H1 (cell line): ENCODE data around the gene SERINC4. TPM values are rescaled to one million over a fixed set of nuclear protein-coding genes. Genes with fewer than 3 reads are reported as not detected.
"Not testable (repeated sequence)": the region's sequence is repeated elsewhere in the genome, so short reads cannot be mapped to it uniquely, and the experiment has no call there.

ENCODE experiments used
- CTCF ChIA-PET: fragments of 300-600 bp; sonication (Branson Sonifier 250); formaldehyde crosslinking; loops from one replicate; lab custom pipeline; 2021; ENCODE audit not compliant: partially characterized antibody; lab: Charles Lee
- POLR2A ChIA-PET: fragments of 300-600 bp; sonication (Branson Sonifier 250); formaldehyde crosslinking; loops from one replicate; lab custom pipeline; 2021; ENCODE audit warnings: inconsistent platforms; ENCODE audit not compliant: partially characterized antibody; lab: Charles Lee
- DNase-seq, 2 experiments: peaks; one replicate each; pipeline versions ENCODE4 v3.0.0 to v3.0.0-alpha.2; 2010 to 2022; ENCODE audit warnings: low spot score in 2 of 2, low read depth in 1 of 2, mixed read lengths in 1 of 2
- FAIRE-seq: peaks from 2 replicates; lab custom pipeline; 2011; peaks lifted over from hg19 to GRCh38; lab: Jason Lieb, UNC
- H2AFZ ChIP-seq: 2 replicates; pipeline ENCODE4 v1.8.1; 2012; ENCODE audit warnings: low read length, inconsistent platforms
- H2AK5ac ChIP-seq: 2 replicates; pipeline ENCODE4 v1.6.1; 2013; ENCODE audit warnings: low read depth, low read length
- H2BK120ac ChIP-seq: replicated peaks from 2 replicates; pipeline ENCODE3; 2013; ENCODE audit warnings: low read depth, low read length, inconsistent platforms
- H2BK12ac ChIP-seq: 2 replicates; pipeline ENCODE4 v1.6.1; 2013; ENCODE audit warnings: low read depth, low read length
- H2BK15ac ChIP-seq: 2 replicates; pipeline ENCODE4 v1.6.1; 2013; ENCODE audit warnings: low read length
- H2BK20ac ChIP-seq: 2 replicates; pipeline ENCODE4 v1.6.1; 2013; ENCODE audit warnings: low read length
- H2BK5ac ChIP-seq: 2 replicates; pipeline ENCODE4 v1.6.1; 2013; ENCODE audit warnings: low read depth, low read length
- H3K14ac ChIP-seq: 2 replicates; pipeline ENCODE4 v1.6.1; 2013; ENCODE audit warnings: inconsistent platforms; ENCODE audit not compliant: insufficient read length
- H3K18ac ChIP-seq: 2 replicates; pipeline ENCODE4 v1.6.1; 2013; ENCODE audit warnings: low read length; ENCODE audit errors: extremely low read depth
- H3K23ac ChIP-seq: 2 replicates; pipeline ENCODE4 v1.6.1; 2013; ENCODE audit warnings: inconsistent platforms; ENCODE audit not compliant: insufficient read length
- H3K23me2 ChIP-seq: 2 replicates; pipeline ENCODE4 v1.6.1; 2013; ENCODE audit warnings: low read depth, low read length
- H3K27ac ChIP-seq: 2 replicates; pipeline ENCODE4 v1.6.1; 2011; ENCODE audit warnings: low read depth, low read length, inconsistent platforms
- H3K27me3 ChIP-seq, 4 experiments: replicated peaks in 1 of 4; 1 replicate in 1 of 4; 2 replicates in 3 of 4; pipeline versions ENCODE4 v1.6.1 to v1.8.1; 2011 to 2013; ENCODE audit warnings: low read length in 3 of 4, mild to moderate bottlenecking in 3 of 4, inconsistent platforms in 2 of 4, mixed read lengths in 2 of 4, moderate library complexity in 1 of 4; ENCODE audit not compliant: control insufficient read depth in 3 of 4, insufficient read depth in 3 of 4; ENCODE audit errors: extremely low read depth in 1 of 4
- H3K36me3 ChIP-seq, 4 experiments: 2 replicates each; pipeline versions ENCODE4 v1.6.1 to v1.8.1; 2011 to 2013; ENCODE audit warnings: mild to moderate bottlenecking in 4 of 4, low read length in 3 of 4, moderate library complexity in 2 of 4, control low read depth in 1 of 4, inconsistent platforms in 1 of 4; ENCODE audit not compliant: insufficient read depth in 4 of 4, control insufficient read depth in 2 of 4
- H3K4ac ChIP-seq: replicated peaks from 2 replicates; pipeline ENCODE3; 2013; ENCODE audit warnings: low read length, low read depth, mixed read lengths, inconsistent platforms; ENCODE audit not compliant: insufficient read length
- H3K4me1 ChIP-seq, 4 experiments: replicated peaks in 1 of 4; 1 replicate in 1 of 4; 2 replicates in 3 of 4; pipeline versions ENCODE4 v1.6.1 to v1.8.1; 2011 to 2013; ENCODE audit warnings: low read length in 3 of 4, inconsistent platforms in 2 of 4, mixed read lengths in 1 of 4; ENCODE audit not compliant: insufficient read depth in 4 of 4, control insufficient read depth in 3 of 4
- H3K4me2 ChIP-seq, 2 experiments: 2 replicates each; pipeline versions ENCODE4 v1.6.1 to v1.8.1; 2011 to 2013; ENCODE audit warnings: low read depth in 2 of 2, low read length in 2 of 2, control low read depth in 1 of 2, inconsistent platforms in 1 of 2, mild to moderate bottlenecking in 1 of 2; ENCODE audit not compliant: insufficient read depth in 1 of 2
- H3K4me3 ChIP-seq, 4 experiments: fragments of 200-600, 300-600 bp in 1 of 4; sonication (generic), shearing (Covaris generic), sonication (Bioruptor Twin) in 1 of 4; 2 replicates each; pipeline versions ENCODE4 v1.5.1 to v1.8.1; 2011 to 2016; ENCODE audit warnings: low read length in 4 of 4, low read depth in 3 of 4, control low read depth in 2 of 4, inconsistent platforms in 2 of 4, mild to moderate bottlenecking in 2 of 4, mixed read lengths in 1 of 4, moderate library complexity in 1 of 4; ENCODE audit not compliant: insufficient read depth in 2 of 4; ENCODE audit errors: extremely low read depth in 1 of 4
- H3K56ac ChIP-seq: replicated peaks from 2 replicates; pipeline ENCODE3; 2013; ENCODE audit warnings: low read depth, mild to moderate bottlenecking, mixed read lengths, low read length, inconsistent platforms; ENCODE audit not compliant: insufficient read length
- H3K79me1 ChIP-seq: 2 replicates; pipeline ENCODE4 v1.6.1; 2013; ENCODE audit warnings: low read depth, low read length, control low read depth
- H3K79me2 ChIP-seq, 2 experiments: 2 replicates each; pipeline versions ENCODE4 v1.6.1 to v1.8.1; 2012 to 2013; ENCODE audit warnings: low read length in 2 of 2, mild to moderate bottlenecking in 2 of 2, inconsistent platforms in 1 of 2; ENCODE audit not compliant: insufficient read depth in 2 of 2, control insufficient read depth in 1 of 2
- H3K9ac ChIP-seq, 4 experiments: replicated peaks in 1 of 4; 1 replicate in 1 of 4; 2 replicates in 3 of 4; pipeline versions ENCODE4 v1.6.1 to v1.8.1; 2011 to 2013; ENCODE audit warnings: low read depth in 3 of 4, low read length in 3 of 4, control low read depth in 2 of 4, mild to moderate bottlenecking in 2 of 4, moderate library complexity in 2 of 4, inconsistent platforms in 1 of 4; ENCODE audit errors: extremely low read depth in 1 of 4
- H3K9me3 ChIP-seq, 2 experiments: 2 replicates each; pipeline versions ENCODE4 v1.6.1 to v1.8.1; 2012 to 2013; ENCODE audit warnings: mild to moderate bottlenecking in 2 of 2, moderate library complexity in 2 of 2, control low read depth in 1 of 2, inconsistent platforms in 1 of 2, low read depth in 1 of 2, low read length in 1 of 2, mixed read lengths in 1 of 2; ENCODE audit not compliant: insufficient read depth in 2 of 2
- H4K20me1 ChIP-seq, 2 experiments: replicated peaks in 1 of 2; 2 replicates each; pipeline versions ENCODE3 to v1.8.1; 2011 to 2013; ENCODE audit warnings: inconsistent platforms in 2 of 2, low read length in 2 of 2, mild to moderate bottlenecking in 1 of 2; ENCODE audit not compliant: insufficient read depth in 2 of 2, control insufficient read depth in 1 of 2
- H4K5ac ChIP-seq: 2 replicates; pipeline ENCODE4 v1.6.1; 2013; ENCODE audit warnings: low read length, low read depth, mixed read lengths, inconsistent platforms; ENCODE audit not compliant: insufficient read length
- H4K8ac ChIP-seq: 2 replicates; pipeline ENCODE4 v1.8.0; 2013; ENCODE audit warnings: mild to moderate bottlenecking, moderate library complexity, low read length, inconsistent platforms; ENCODE audit not compliant: insufficient read depth; ENCODE audit errors: extremely low read depth
- H4K91ac ChIP-seq: replicated peaks from 2 replicates; pipeline ENCODE3; 2013; ENCODE audit warnings: low read length, mixed read lengths, inconsistent platforms; ENCODE audit not compliant: insufficient read length
- WGBS, 2 experiments: shearing (Covaris generic) in 1 of 2; methylation state at CpG; one replicate each; pipeline versions ENCODE4 v1.1.6 to v1.1.7; 2013 to 2015; ENCODE audit warnings: low lambda C conversion rate in 2 of 2, mixed read lengths in 2 of 2, inconsistent platforms in 1 of 2, low coverage in 1 of 2, missing lambda C conversion rate in 1 of 2; ENCODE audit not compliant: insufficient replicate concordance in 2 of 2, insufficient coverage in 1 of 2, insufficient read length in 1 of 2; ENCODE audit errors: extremely low coverage in 1 of 2, missing lambda C conversion rate in 1 of 2; 5-methylcytosine and 5-hydroxymethylcytosine counted together
- polyA plus RNA-seq, 7 experiments: library from polyadenylated mRNA; depleted of rRNA in 3 of 7; stranded (reverse) in 5 of 7; unstranded in 2 of 7; fragments of >200 nt in 5 of 7; fragments of 200-250 nt in 2 of 7; gene quantifications; 1 replicate in 5 of 7; 2 replicates in 1 of 7; 4 replicates in 1 of 7; pipeline versions ENCODE4 v1.2.1 to v1.2.3, GENCODE V29; 2011 to 2013; ENCODE audit warnings: missing spikeins in 2 of 7, mixed read lengths in 2 of 7
- total RNA-seq: library from RNA; stranded (reverse); fragmentation: NEBNext Ultra II Directional; extraction: Animal tissue kit (Norgen Biotek cat#: 25700); gene quantifications from 2 replicates; pipeline ENCODE4 v1.2.1, GENCODE V29; 2021

SERINC4 gene
- total and polyA plus RNA-seq, 2 of the 8 experiments (the other 6 are each of a cell fraction or from before 2014, with no cell fraction given), result 0.08 TPM; not detected in 1

DNA sequence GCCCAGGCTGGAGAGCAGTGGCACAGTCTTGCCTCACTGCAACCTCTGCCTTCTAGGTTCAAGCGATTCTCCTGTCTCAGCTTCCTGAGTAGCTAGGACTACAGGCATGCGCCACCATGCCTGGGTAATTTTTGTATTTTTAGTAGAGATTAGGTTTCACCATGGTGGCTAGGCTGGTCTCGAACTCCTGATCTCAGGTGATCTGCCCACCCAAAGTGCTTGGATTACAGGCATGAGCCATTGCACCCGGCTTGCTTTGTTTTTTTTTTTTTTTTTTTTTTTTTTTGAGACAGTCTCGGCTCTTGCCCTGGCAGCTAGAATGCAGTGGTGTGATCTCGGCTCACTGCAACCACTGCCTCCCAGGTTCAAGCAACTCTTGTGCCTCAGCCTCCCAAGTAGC, 32.5 kb upstream of the SERINC4 start:
- H3K9me3 ChIP-seq, H3K23ac ChIP-seq, H3K18ac ChIP-seq, H3K27ac ChIP-seq, H4K5ac ChIP-seq, H4K8ac ChIP-seq, FAIRE-seq, CTCF ChIA-PET, H2BK20ac ChIP-seq, H3K14ac ChIP-seq, H3K4ac ChIP-seq, H4K91ac ChIP-seq, H3K9ac ChIP-seq, H2AK5ac ChIP-seq, H3K56ac ChIP-seq, H4K20me1 ChIP-seq, H2BK15ac ChIP-seq, H2AFZ ChIP-seq, H3K4me3 ChIP-seq, H3K23me2 ChIP-seq, H2BK5ac ChIP-seq, H3K79me1 ChIP-seq, H3K27me3 ChIP-seq, H3K79me2 ChIP-seq, DNase-seq, H2BK120ac ChIP-seq, H3K4me2 ChIP-seq, H2BK12ac ChIP-seq, H3K4me1 ChIP-seq: not testable (repeated sequence)
- H3K36me3 ChIP-seq, result peaks cover 0 to 17% (median 2%) of the 10 kb centered on the region in 4 experiments; a peak in 4 of 8 replicates
- POLR2A ChIA-PET, result interaction anchor here (1.3 kb wide), 1 partner anchor 9 kb away, joined by 3 read pairs; no protein-coding TSS in a partner anchor
- WGBS, 2 experiments, result 89% methylated on average over 5 of the region's 6 CpGs; no CpG with 5 or more reads in 1 of the 2 experiments

DNA sequence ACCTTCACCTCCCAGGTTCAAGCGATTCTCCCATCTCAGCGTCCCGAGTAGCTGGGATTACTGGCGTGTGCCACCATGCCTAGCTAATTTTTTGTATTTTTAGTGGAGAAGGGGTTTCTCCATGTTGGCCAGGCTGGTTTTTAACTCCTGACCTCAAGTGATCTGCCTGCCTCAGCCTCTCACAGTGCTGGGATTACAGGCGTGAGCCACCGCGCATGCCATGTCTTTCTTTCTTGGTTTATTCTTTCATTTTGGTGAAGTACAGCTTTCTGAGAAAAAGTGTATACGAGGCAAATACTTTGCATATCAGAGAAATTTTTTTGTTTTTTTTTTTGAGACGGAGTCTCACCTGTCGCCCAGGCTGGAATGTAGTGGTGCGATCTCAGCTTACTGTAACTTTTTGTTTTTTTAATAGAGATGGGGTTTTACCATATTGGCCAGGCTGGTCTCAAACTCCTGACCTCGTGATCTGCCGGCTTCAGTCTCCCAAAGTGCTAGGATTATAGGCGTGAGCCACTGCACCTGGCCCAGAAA, 31.6 kb upstream of the SERINC4 start:
- ChIA-PET POLR2A (interaction anchor here (0.9 to 1.3 kb wide), 4 partner anchors 10 to 55 kb away, joined by 3 to 4 read pairs (median 3); no protein-coding TSS in a partner anchor), CTCF (interaction anchor here (1.2 kb wide), 1 partner anchor 317 kb away, joined by 3 read pairs; no protein-coding TSS in a partner anchor)
- H4K91ac ChIP-seq, result not testable (repeated sequence)

More for the DNA sequence above, 31.6 kb upstream of the SERINC4 start:
- not testable (repeated sequence) for H3K14ac ChIP-seq, H2BK15ac ChIP-seq, H2BK20ac ChIP-seq, H3K79me2 ChIP-seq, FAIRE-seq, H3K79me1 ChIP-seq, H4K20me1 ChIP-seq, H3K4ac ChIP-seq, H3K23ac ChIP-seq, H4K5ac ChIP-seq, H3K56ac ChIP-seq, H3K9me3 ChIP-seq, H2BK5ac ChIP-seq, H3K4me1 ChIP-seq, H2BK120ac ChIP-seq, H4K8ac ChIP-seq, H2BK12ac ChIP-seq, H3K4me3 ChIP-seq, H3K27me3 ChIP-seq, H3K23me2 ChIP-seq, H3K18ac ChIP-seq, H2AFZ ChIP-seq, H3K27ac ChIP-seq, H3K4me2 ChIP-seq, DNase-seq, H3K9ac ChIP-seq, H2AK5ac ChIP-seq
- H3K36me3 ChIP-seq, result peaks cover 0 to 11% (median 2%) of the 10 kb centered on the region in 4 experiments; a peak in 4 of 8 replicates
- 91% methylated on average over 13 of the region's 14 CpGs; no CpG with 5 or more reads in 1 of the 2 experiments for WGBS, 2 experiments
